ENCODE measurements around the gene HAUS3.
"Not testable (repeated sequence)": the region's sequence is repeated elsewhere in the genome, so short reads cannot be mapped to it uniquely, and the experiment has no call there.

HAUS3 gene

DNA sequence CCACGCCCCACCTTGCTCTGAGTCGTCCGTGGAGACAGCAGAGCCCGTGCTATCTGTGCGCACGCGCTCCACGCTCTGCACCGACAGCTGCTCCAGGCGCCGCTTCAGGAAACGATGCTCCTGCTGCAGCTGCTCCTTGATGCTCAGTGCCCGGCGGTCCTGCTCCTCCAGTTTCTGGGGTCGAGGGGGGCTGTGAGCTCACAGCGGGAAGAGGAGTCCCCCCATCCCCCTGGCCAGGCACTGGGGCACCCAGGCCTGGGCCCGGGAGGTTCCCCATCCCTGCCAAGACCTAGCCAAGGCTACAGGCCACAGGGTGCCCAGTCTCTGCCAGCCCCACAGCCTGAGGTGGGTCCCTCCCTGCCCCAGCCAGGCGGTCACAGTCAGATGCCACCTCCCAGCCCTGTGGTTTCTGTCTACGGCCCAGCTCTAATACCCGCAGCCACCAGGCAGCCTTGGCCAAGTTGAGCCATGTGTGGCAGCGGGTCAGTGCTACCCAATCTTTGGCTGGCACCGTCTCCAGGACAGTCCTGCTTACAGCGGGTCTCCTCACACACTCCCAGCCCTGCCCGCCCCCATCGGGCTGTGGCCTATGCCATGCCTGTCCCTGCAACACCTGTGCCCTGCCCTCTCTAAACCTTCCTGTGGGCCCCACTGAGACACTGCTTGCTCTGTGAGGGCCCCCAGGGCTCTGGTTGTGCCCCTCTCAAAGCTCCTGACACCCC is 9.3 kb upstream of the HAUS3 start:
- no peak for DNase-seq (ENCODE audit: low read depth)

DNA sequence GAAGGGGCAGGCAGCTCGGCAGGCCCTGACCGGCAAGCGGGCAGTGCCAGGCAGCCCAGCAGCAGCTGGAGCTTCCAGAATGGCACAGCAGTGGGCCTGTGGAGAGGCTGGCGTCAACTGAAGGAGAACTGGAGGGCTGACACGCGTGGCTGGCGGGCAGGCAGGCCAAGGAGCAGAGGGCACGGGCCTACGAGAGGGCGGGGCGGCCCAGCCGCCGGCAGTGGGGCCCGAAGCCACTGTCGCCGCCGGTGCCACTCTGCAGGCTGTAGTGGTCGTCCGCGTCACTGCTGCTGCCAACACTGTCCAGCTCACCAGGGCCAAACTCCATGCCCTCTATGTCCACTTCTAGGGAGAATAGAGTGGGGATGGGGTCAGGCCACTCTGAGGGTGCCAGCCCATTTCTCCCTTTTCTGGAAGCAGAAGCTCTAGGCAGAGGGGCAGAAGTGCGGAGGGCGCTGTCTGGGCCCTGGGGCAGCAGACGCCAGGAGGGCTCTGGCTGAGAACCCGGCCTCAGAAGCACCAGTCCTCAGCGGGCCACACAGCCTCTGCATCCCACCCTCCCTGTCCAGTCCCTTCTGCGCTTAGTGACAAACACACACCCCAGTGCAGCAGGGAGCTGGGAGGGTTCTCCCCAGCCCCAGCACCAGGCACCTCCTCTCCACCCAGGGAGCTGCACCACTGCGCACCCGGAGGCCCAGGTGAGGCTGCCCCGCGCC is 8.6 kb upstream of the HAUS3 start:
- no peak for DNase-seq (ENCODE audit: low read depth)

DNA sequence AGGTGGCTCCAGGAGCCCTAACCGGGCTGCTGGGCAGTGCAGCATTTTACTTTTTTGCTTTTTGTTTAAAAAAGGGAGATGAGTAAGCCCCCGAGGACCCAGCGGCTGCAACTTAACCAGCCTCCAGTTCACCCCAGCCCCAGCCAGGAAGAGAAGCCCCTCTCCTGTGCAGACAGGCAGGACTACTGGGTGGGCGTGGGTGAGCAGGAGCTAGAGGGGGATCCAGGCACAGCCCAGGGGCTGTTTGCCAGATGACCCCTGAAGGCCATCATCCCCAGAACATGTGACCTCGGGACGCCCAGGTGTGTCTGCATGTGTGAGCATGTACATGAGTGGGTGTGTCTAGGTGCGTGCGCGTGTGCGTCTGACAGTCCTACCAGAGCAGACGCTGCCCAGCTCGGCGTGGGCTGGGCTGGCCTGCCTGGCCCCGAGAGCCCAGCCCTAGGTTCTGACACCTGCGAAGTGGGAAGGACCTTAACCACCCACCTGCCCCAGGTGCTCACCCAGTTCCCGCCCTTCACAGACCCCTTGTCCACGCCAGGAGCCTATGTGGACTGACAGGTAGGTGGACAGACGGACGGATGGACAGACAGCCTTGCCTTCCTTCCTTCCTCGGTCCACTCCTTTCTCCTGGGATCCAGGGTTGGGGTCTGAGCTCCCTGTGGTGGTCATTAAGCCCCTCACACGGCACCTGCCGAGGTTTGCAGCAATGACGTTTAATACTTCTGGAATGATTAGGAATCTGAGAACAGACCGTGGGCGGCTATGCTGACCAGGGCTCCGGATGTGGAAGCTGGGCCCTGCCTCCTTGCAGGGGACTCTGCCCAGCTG is 7.8 kb upstream of the HAUS3 start:
- no peak for DNase-seq (ENCODE audit: low read depth)

DNA sequence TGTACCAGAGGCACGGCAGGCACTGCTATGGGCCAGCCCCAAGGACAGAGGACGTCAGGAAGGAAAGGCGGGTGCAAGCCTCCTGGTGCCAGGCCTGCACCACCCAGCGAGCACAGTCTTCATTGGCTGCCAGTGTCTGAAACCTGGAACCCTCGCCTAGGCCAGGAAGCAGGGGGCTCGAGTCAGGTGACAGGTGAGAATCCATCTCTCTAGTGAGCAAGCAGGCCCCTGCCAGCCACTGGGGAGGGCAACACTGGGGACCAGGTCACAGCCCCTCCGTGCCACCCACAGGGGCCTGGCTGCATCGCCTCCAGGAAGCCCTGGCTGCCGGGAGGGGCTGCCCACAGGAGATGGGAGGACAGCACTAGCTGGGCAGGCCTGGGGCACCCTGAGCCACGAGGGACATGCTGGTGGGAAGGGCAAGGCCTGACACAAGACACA is 6.9 kb upstream of the HAUS3 start:
- DNase-seq (ENCODE audit: low read depth), result no peak

DNA sequence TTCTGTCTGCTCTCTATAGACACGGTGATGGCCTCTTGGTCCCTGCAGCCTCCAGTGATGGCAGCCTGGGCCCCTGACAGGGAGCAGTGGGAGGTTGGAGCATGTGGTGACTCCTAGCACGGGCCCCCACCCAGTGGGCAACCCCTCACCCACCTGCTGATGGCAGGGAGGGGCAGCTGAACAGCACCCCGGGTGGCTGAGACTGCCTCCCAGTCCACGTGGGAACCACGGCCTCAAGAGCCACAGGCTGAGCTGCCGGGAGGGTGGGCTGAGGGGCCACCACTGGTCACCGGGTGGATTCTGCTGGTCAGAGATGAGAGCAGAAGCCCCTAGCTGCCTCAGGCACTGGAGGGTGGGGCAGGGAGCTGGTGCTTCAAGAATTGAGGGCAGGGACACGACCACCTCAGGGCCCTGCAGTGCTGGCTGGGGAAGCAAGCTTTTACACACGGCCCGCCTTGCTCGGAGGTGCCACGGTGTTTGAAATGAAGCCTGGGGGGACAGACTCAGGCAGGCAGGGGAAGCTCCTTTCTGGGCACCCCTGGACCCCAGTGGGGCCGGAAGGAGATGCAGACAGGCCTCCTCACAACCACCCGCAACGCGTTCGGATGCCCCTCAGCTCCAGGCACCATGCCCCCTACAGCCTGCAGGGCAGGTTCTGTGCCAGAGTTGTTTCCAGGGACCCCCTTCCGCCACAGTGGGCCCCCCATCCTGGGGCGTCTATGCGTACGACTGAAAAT is 6.3 kb upstream of the HAUS3 start:
- DNase-seq (ENCODE audit: low read depth), result no peak

DNA sequence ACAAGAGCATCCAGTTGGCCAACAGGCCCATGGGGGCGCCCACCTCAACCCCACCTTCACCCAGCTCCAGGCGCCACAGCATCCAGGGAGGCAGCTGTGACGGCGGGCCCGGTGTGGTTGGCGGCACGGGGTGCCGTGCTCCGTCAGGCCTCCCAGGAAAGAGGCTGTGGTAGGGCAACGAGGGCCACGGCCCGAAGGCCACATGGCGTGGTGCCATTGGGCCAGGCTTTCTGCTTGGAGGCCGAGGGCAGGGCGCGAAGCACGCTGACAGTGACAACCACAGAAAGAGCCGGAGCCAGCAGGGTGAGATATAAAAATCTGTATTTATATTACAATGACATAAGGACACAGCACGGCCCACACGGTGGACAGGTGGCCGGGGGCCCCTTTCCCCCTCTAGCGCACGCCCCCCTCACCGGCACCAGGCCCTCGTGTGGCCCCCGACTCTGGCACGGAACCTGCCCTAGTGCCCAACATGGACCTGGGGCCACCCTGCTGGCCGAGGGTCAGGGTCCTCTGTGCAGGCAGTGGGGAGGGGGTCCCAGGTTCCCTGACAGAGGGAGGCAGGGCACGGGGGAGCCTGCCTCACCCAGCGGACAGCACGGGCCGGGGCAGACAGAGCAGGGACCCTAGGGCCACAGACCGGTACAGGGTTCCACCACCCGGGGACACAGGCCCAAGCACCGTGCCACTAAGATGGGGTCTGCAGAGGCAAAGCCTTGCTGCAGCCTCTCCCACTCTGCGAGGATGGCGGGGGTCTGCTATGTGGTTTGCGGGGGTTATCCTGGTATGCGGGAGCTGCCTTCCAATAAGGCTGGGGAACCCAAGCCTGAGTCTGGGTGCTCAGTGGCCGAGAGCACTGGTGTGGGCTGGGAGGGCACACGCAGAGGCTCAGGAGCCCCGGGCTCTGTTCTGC is 5.5 kb upstream of the HAUS3 start:
- DNase-seq (ENCODE audit: low read depth), result no peak

DNA sequence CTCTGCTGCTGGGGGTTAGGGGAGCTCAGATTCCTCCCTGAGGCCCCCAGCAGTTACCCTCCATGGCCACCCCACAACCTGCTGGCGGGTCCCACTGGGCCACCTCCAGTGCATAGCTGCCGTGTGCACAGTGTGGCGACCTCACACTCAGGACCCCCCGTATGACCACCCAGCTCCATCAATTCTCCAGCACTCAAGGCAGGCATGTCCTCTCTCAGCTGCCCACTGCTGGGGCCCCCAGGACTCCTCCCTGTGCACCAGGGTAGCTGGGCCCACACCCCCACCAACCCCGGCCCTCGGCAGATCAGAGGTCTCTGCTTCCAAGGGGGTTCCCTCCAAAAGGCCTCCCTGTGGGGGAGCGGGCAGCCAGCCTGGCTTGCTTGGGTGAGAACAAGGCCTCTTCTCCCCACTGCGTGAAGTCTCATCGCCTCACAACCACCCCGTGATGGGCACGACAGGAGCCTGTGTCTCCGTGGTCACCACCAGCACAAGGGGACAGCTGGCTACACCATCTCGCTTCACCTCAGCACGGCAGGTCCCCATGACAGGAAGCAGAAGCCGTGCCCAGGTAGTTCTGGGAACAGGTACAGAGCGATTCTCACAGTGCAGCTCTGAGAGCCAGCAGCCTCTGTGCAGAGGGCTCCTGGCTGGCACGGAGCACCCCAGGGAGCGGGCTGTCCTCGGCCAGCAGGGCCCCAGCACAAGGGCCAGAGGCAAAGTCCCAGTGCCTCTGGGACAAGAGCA is 4.6 kb upstream of the HAUS3 start:
- DNase-seq (ENCODE audit: low read depth), result no peak

DNA sequence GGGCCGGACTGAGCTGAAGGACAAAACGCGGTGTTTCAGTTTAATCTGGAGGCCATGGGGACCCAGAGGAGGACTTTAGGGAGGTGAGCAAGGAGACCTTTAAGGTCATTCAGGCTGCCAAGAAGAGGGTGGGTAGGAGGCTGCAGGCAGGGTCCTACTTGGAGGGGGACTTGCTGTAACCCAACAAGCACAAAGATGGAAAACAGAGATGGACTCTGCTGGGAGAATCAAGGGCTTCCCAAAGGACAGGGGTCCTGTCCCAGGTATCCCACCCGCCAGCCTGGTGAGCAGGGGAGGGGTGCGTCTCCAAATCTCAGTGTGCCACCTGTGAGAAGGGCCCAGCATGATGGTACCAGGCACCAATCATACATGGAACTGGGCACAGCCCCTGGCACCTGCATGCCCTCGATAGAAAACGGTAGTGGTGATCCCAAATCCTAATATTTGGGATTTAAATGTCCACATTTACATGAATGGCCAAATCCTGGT is 3.9 kb upstream of the HAUS3 start:
- DNase-seq (ENCODE audit: low read depth), result no peak

DNA sequence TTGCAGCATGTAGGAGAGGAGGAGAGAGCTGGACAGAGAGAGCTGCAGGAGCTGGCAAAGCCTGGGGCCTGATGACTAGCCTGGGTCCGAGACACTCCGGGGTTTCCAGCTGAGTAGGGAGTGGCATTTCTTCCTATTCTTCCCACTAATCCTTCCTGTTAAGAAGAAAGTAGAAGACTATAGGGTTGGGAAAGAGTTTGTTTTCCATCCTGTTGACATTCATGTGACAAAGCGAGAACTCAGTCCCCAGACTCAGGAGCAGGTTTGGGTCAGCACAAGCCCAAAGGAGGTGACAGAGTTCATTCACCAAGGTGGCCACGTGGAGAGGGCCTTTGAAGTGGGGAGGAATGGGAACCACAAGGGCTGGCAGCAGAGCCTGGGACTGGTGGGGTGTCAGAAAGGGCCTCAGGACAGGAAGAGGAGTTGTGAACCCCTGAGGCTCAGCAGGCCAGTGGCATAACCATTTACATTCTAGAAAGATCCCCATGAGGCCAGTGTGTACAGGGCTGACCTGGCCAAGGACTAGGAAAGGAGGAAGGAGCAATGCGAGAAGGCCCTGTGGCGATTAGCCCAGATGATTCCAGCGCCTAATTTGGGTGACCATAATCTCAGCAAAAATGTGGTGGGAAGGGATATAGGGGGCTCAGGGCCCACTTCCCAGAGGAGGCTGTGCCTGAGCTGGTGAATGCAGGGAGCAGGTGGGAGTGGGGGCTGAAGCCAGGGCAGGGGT is 3.3 kb upstream of the HAUS3 start:
- DNase-seq (ENCODE audit: low read depth), result no peak

DNA sequence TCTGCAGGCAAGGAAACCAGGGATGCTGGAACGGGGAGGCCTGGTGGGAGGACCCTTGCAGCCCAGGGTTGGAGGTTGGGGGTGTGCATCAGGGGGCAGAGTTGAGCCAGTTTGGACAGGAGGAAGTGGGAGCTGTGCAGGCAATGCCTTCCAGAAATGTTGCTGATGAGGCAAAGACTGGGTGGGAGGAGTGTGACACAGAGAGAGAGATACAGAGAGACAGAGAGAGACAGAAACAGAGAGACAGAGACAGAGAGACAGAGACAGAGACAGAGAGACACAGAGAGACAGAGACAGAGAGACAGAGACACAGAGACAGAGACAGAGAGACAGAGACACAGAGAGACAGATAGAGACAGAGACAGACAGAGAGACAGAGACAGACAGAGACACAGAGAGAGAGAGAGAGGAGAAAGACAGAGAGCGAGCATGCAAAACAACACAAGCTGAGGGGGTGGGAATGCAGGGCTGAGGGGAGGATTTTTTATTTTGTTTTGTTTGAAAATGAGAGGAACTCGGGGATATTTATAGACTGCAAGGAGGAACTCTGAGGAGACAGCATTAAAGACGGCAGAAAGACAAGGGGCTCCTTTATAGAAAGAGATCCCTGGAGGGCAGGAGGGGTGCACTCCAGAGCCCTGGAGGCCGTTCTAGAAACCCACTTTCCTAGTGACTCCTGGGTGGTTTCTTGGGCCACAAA is 1.9 kb upstream of the HAUS3 start:
- DNase-seq (ENCODE audit: low read depth), result no peak

DNA sequence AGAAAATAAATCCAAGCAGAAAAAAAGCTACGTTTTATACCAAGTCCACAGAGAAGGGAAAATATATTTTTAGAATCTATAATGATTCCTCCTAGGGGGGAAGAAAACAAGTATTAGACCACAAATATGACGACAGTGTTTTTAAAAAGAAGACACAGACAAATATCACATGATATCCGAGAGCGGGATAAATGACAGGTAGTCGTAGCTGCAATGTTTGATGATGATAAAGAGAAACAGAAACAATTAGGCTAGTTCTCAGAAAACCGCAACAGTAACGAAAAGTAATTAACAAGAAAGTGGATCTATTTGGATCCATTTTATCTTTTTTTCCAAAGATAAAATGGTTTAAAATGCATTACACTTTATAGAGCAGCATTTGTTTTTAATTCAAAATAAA is 918 bp downstream of the HAUS3 start:
- DNase-seq (ENCODE audit: low read depth), result no peak

DNA sequence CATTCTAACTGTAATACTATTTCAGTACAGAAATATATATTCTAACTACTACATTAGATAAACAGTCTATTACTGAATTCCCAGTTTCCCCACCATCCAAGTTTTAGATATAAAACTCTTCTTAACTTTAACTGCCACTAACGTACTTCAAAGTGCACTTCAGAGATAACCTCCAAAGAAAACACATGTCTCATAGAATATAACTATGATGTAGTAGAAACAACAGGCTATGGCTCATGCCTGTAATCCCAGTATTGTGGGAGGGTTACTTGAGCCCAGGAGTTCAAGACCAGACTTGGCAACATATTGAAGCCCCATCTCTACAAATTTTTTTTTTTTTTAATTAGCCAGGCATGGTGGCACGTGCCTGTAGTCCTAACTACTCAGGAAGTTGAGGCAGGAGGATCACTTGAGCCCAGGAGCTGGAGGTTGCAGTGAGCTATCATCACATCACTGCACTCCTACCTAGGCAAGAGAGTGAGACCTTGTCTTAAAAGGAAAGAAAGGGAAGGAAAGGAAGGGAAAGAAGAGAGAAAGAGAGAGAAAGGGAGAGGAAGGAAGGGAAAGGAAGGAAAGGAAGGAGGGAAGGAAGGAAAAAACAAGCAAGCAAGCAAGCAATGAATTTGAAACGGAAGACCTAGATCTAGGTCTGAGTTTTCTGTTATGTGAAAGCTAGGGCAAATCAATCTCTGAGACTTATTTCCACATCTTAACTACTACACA is 4.8 kb downstream of the HAUS3 start:
- no peak for DNase-seq (ENCODE audit: low read depth)

DNA sequence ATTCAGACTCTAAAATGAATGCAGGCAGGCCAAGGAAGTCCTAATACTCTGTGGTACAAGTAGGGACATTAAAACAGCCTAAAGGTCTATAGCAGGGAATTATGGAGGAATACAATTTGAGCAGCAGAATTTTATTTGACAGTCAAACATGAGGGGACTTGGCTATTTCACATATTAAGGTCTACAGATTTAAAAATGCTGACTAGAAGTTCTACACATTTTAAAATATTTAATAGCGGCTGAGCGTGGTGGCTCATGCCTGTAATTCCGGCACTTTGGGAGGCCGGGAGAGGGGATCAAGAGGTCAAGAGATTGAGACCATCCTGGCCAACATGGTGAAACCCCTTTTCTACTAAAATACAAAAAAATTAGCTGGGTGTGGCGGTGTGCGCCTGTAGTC is 10.8 kb downstream of the HAUS3 start:
- no peak for DNase-seq (ENCODE audit: low read depth)

DNA sequence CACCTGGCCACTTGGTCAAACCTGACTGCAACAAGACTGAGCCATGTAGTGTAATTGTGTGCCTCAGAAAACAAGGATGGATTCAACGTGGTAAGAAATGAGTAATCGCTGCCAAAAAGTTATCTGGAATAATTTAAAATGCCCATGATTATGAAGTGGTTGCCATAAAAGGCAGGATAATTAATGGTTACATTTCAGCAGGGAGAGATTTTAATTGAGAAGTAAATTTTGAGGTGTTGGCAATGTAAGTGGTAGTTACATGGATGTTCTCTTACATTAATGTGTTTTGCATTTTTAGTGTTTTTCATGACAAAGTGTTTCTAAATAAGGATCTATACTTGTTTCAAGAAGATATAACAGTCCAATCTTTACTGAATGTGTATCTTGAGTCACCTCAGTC is 15.7 kb downstream of the HAUS3 start:
- no peak for DNase-seq (ENCODE audit: low read depth)

DNA sequence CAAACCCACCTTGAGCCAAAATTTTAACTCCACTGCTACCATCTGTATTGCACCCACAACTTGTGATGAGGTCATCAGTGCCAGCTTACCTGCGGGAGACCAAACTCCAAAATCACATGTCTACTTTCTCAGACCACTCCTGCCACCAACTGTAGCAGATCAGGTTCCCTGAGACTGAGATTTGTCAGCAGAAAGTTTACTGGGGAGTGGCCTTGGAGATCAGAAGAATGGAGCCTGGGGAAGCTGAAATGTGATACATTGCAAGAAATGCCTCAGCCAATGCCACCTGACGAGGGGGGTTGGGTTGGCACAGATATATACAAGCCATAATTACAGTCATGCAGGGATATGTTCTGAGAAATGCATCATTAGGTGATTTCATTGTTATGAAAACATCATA is 19.1 kb downstream of the HAUS3 start:
- DNase-seq (ENCODE audit: low read depth), result no peak

DNA sequence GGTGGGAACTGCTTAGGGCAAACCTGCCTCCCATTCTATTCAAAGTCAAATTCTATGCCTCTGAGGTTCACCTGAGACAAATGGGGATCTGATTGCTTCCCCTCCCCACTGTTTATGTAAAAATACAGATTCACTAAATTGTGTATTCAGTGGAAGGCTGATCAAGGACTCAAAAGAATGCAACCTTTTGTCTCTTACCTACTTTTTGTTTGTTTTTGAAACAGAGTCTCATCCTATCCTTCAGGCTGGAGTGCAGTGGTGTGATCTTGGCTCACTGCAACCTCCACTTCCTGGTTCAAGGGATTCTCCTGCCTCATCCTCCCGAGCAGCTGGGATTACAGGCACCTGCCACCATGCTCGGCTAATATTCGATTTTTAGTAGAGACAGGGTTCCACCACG is 20.5 kb downstream of the HAUS3 start:
- DNase-seq (ENCODE audit: low read depth), result not testable (repeated sequence)

DNA sequence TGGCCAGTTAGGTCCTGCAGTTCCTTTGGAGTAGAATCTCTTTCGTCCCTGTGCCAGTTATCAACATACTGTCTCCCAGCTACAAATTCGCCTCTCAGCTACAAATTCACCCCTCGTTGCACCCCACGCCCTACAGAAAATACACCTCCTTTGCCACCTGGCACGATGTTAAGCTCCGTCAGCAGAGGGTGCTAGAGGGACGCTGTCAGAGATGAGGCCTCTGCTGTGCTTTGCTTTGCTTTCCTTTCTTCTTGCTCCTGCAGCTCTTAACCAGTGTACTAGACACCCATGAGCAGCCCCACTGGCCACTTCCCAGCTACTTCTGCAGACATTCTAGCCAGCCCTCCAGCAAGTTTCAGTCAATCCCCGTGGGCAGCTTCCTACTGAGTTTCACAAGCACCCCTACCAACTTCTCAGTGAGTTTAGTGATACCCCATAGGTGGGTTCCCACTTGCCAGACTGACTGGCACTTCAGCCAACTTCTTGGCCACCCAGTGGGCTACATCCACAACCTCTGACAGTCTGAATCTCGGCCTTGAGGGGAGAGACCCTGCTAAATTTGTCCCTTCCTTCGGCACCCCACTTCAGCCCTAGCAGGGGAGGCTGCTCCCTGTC is 21.8 kb downstream of the HAUS3 start:
- peak; percentile 56 for DNase-seq (ENCODE audit: low read depth)

DNA sequence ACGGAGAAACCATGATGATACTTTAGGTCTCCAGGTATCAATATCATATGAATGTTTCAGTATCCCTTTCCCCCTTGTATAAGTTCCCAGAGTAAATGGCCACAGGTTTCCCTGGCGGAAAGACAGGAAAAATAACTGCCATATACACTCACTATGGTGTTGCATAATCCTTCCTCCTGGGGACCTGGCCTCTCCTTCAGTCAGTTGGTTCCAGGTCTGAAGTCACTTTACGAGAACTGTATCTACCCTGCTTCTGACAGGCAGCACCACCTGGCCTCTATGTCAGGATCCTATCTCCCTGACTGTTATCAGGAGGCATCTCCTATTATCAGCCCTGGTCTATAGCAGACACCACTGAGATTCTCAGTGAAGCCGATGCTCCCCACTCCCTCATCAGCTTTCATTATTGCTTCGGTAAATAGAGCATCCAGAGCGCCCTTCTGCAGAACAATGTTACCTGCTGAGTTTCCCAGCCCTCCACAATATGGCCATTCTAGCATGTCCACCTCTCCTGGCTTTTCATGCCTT is 22.6 kb downstream of the HAUS3 start:
- DNase-seq (ENCODE audit: low read depth), result no peak
